GM23338 (cell line): ENCODE measurements around the gene TRPC4AP.

Source experiments
- POLR2AphosphoS5 ChIP-seq: IDR thresholded peaks from 2 replicates; pipeline ENCODE4 v1.6.1; 2016; ENCODE audit warnings: antibody characterized with exemption, low read depth
- TF ChIP-seq, protein P1 (sequence below): IDR thresholded peaks from 2 replicates; pipeline ENCODE4 v1.6.1; 2016; ENCODE audit warnings: antibody characterized with exemption

DNA sequence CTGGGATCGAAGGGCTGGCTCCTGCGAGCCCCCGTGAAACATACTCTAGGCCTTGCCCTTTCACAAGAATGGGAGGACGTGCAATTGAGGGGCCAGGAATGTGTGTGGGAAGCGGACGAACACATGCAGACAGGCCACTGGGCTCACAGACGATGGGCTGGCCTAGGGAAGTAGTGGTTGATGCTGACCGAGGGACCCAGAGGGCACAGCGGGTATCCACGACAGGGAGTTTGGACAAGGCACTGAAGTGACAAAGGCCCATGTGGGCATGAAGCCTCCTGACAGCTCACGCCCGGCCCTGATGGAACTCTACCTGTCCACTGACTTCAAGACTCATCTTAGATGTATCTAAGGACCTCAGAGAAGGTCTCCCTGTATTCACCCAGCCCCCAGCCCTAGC is 84.7 kb downstream of the TRPC4AP start:
- no peak for TF ChIP-seq POLR2AphosphoS5
- TF ChIP-seq, protein P1, sequence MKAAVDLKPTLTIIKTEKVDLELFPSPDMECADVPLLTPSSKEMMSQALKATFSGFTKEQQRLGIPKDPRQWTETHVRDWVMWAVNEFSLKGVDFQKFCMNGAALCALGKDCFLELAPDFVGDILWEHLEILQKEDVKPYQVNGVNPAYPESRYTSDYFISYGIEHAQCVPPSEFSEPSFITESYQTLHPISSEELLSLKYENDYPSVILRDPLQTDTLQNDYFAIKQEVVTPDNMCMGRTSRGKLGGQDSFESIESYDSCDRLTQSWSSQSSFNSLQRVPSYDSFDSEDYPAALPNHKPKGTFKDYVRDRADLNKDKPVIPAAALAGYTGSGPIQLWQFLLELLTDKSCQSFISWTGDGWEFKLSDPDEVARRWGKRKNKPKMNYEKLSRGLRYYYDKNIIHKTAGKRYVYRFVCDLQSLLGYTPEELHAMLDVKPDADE, result no peak
